ENCODE data around the gene TWNK.

The TWNK gene

DNA sequence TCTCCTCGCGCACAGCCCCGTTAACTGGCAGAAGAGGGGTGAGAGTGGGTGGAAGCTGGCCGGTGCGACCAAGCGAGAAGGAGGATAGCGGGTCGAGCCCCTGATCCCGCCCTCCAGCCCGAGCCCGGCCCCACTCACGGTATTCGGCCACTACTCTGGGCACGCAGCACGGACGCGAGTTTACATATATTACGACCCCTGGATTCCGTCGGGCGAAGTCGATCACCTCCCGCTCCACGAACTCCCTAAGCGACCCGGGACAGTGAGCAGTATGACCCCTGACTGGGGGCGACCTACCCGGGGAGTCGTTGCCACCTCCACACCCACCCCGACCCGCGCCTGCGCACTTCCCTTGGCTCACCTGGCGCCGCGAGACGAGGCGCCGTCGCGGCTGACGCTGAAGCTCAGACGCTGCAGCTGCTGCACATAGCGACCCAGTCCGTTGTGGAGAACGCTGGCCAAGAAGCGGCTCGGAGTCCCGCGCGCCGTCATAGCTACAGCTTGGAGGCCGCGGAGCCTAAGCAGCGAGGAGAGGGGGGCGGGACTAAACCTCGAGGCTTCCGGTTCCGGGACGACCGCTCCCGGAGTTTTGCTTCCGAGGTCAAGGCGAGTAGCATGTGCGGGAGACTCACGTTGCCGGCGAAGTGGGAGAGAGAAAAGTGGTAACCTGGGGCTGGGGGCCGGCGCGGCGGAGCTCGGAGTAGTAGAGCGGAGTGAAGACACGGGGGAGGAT is at the start of gene TWNK, which contains the start of gene MRPL43:
Gene TWNK, plus strand, starts transcription at position 592 of the 733 bp plus-strand sequence. CDS start 668 bp downstream, outside the sequence.
Gene MRPL43, minus strand, starts transcription at position 546 of the 733 bp plus-strand sequence. Its CDS starts 54 bp downstream, at position 492.
- peak; percentile 89 for FAIRE-seq
- peak; percentile 78 for DNase-seq (ENCODE audit: extremely low spot score, insufficient read length, low read depth)

DNA sequence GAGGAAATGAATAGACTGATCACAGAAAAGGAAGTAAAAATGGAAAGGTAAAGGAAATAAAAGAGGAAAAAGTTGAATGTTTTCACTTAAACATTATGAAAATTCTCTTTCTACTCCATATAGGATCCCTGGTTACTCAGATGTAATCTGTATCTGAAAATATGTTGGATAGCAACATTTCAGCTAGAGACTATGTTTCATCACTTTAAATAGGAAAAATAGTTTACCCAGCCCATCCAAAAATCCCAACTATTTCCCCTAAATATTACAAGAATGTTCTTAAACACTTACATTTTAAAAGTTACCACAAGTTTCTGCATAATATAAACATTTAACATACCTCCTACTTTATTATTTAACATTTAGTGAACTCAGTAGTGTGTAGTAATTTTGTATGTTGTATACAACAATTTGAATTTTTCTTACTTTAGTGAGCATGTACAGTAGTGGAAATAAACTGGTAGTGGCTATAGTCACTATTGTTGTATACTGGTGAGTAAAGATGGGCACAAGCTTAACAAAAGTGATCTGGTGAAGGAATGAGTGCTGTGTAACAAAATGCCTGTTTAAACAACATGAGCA is 47.5 kb upstream of the TWNK start:
- DNase-seq (ENCODE audit: extremely low spot score, insufficient read length, low read depth), result no peak
- FAIRE-seq, result no peak

DNA sequence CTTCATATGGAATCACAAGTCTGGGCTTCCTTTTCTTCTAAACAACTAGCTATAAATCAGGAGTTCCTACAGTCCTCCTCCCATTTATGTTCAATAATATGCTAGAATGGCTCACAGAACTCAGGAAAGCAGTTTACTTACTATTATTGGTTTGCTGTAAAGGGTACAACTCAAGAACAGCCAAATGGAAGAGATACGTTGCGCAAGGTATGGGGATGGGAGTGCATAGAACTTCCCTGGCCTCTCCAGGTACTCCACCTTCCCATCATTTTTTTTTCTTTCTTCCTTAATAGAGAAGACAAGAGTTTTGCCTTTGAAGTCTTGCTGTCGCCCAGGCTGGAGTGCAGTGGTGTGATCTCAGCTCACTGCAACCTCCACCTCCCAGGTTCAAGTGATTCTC is 45.1 kb upstream of the TWNK start:
- FAIRE-seq (no peak), DNase-seq (ENCODE audit: extremely low spot score, insufficient read length, low read depth) (no peak)

DNA sequence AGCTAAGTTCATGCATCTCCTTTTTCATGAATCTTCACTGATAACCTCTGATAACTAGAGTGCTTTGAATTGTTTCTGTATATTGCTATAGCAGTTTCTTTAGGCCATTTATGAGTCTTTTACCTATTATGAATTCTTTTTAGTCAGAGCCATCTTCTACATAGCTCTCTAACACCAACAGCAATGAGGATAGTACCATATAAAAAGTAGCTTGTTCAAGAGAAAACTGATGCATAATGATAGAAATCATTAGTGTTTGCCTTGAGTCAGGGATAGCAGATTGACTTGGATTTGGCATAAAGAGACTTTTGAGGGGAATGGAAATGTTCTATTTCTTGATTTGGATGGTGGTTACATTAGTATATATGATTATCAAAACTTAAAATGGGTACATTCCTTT is 43.8 kb upstream of the TWNK start:
- DNase-seq (ENCODE audit: extremely low spot score, insufficient read length, low read depth) (no peak), FAIRE-seq (no peak)

DNA sequence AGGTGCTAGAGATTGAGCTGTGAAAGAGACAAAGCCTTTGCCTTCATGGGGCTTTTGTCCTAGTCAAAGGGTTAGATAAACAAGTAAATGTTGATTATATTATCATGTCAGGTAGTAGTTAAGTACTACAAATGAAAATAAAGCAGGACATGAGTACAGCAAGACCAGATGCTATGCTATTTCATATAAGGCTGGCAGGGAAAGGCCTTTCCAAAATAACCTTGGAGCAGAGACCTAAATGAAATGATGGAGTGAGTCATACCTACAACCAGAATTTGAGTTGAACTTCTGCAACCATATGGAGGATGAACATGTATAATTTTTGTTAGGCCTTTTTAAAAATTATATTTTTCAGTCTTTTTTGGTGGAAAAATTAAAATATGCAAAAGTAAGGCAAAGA is 41.6 kb upstream of the TWNK start:
- no peak for FAIRE-seq
- DNase-seq (ENCODE audit: extremely low spot score, insufficient read length, low read depth), result no peak

DNA sequence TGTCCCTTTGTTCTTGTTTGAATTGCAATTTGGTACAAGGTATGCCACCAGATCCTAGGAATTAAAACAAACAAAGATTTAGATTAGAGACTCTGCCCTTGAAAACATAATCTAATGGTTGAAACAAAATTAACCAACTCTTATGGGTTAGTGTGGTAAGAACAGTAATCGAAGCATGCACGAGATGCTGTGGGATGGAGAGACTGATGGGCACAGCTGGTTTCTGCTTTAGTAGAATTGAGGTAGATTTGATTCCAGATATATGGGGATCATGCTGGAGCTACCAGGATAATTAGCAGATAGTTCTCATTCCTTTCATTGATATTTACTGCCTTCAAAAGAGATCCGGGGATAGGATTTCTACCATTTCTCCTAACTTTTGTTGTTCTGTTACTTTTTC is 38.4 kb upstream of the TWNK start:
- no peak for FAIRE-seq
- DNase-seq (ENCODE audit: extremely low spot score, insufficient read length, low read depth), result no peak

DNA sequence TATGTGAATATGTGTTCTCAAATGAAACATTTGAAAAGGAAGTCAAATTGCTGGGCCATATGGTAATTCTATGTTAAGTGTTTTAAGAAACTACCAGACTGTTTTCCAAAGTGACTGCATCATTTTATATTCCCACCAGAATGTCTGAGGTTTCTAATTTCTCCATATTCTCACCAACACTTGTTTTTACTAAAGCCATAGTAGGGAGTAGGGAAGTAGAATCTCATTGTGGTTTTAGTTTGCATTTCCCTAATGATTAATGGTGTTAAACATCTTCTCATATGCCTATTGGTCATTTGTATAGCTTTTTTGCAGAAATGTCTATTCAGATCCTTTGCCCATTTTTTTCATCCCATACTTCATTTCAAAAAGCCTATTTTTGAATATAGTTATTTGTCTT is 27.1 kb upstream of the TWNK start:
- FAIRE-seq, result no peak

DNA sequence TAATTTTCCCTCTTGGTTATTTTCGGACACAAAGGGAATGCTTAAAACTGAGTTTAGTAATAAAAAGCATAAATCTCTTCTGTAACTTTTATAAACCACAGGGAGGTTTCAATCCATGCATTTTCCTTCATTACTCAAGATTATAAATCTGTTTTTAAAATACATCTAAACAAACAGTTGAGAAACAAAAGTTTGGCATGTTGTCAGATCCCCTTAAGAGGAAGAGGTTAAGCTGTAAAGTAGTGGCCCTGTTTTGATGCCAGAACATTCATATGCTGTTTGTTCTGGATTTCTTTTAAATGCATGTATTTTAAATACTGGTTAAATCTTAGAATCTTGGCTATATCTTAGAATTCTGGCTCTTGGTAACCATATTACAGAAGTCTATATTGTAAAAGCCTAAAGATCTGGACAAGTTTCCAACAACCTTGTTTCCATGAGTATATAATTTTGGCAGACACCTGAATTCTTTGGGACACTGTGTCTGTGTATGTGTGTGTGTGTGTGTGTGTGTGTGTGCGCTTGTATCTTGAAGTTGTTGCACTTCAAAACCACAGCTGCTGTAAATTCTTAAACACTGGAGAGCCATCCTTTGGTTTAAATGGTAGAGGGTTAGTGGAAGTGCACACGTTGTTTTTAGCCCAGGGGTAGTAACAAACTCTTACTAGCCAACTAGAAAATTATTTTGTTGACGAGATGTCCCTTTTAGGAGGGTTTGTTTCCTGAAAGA is 24.8 kb upstream of the TWNK start:
- FAIRE-seq, result no peak
- DNase-seq (ENCODE audit: extremely low spot score, insufficient read length, low read depth), result no peak

More for the DNA sequence above, 27.1 kb upstream of the TWNK start:
- DNase-seq (ENCODE audit: extremely low spot score, insufficient read length, low read depth), result no peak

DNA sequence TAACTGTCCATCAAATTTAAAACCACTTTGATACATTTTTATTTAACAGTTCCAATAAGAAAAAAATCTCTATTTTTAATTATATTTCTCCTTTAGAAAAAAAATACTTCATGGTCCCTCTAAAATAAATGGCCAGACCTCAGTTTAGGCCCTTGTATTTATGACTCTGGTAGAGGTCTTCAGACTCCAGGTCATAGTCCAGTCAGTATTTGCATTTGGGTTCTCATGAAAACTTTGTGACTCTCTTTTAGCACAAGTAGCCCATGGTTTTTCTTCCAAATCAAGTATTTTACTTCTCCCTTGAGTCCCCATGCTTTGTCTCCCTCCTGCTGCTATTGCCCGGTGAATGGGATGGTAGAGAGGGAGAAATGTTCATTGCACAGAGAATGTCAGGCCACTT is 23.5 kb upstream of the TWNK start:
- FAIRE-seq (no peak), DNase-seq (ENCODE audit: extremely low spot score, insufficient read length, low read depth) (no peak)

DNA sequence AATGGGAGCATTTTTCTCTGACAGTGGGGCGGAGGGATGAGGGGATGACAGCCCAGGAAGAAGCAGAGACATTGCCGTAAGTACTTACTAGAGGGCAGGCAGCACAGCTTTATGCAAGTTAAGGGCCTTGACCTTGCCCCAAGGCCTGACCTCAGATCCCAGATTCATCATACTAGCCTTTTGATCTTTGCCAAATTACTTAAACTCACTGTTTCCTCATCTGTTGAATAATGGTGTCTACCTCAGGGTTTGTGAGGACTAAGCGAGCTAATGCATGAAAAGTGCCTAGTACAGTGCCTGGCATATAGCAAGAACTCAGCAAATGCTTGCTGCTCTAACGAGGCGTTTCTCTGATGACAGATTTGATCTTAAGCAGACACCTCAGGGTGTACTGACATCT is 21.5 kb upstream of the TWNK start:
- FAIRE-seq (no peak), DNase-seq (ENCODE audit: extremely low spot score, insufficient read length, low read depth) (no peak)

DNA sequence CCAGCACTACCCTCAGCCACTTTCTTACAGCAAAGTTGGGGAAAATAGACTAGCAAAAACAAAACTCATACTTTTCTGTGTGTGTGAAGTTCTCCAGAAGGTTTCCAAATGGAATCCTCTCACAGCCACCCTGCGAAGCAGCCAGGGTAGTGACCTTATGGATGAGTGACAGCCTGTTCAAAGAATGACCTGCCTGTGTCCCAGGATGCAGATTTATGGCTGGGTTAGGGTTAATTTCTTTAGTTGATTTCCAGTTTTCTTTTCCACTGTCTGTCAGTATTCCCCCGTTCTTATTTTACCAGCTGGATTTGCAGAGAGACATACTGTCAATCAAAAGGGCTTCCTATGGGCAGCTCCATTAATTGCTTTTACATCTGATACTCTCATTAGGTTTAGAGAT is 20.5 kb upstream of the TWNK start:
- FAIRE-seq (no peak), DNase-seq (ENCODE audit: extremely low spot score, insufficient read length, low read depth) (no peak)

DNA sequence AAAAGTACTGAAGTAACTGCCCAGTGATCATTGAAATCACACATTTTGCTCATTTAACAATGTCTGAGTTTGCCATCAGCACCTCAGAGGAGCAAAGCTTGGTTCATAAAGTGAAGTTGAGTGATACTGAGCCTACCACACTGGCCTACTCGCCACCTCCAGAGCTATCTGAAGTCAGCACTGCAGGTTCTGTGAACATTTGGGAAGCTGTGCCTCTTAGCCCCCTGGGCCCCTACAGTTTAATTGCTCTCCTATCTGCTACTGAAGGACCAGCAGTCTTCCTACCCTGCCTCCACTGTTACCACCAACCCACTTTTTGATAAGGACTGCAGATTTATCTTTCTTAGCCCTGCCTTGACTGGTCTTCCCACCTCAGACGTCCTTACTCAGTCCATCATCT is 20.0 kb upstream of the TWNK start:
- no peak for FAIRE-seq

DNA sequence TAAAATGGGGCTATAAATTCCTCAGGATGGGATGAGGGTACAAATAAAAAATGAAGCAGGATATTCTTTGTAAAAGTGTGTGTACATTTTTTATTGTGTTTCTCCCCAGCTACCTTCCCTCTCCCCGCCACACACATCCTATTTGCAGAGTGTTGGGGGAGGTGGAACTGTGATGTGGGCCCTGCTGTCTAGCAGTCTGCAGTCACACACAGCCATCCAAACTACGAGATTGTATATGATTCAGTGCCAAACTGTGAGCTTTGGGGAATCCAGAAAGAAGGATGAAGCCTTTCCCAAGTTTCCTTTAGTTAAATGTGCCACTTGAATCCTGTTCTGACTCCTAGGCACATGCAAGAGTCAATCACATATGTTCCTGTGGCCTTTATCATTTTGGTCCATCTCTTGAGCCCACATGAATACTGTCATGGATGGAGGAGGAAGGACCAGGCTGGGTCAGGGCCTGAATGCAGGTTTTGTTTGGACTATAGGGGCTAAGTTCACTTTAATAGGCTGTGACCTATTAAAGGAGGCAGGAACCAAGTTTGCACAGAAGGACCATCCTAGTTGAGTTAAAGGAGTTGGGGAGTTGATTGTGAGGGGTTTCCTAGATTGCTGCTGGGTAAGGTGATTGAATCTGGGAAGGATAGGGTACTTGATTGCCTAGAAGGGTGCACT is 19.1 kb upstream of the TWNK start:
- DNase-seq (ENCODE audit: extremely low spot score, insufficient read length, low read depth), result no peak
- FAIRE-seq, result no peak

More for the DNA sequence above, 20.0 kb upstream of the TWNK start:
- DNase-seq (ENCODE audit: extremely low spot score, insufficient read length, low read depth), result no peak

DNA sequence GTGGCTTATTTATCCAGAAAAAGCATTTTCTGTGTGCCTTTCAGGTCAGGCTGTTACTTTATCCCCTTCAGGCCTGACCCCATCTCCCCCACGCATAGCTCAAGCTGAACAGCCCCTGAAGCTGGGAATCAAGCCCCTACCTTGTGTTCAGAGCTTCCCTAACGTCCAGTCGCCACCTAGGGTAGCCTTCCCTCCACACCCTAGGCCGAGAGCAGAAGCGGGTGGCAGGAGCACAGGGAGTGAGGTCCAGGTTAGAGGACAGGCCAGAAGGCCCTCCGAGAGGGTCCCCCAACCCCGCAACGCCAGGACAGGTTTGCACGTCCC is 18.5 kb upstream of the TWNK start:
- no peak for FAIRE-seq
- DNase-seq (ENCODE audit: extremely low spot score, insufficient read length, low read depth), result no peak

DNA sequence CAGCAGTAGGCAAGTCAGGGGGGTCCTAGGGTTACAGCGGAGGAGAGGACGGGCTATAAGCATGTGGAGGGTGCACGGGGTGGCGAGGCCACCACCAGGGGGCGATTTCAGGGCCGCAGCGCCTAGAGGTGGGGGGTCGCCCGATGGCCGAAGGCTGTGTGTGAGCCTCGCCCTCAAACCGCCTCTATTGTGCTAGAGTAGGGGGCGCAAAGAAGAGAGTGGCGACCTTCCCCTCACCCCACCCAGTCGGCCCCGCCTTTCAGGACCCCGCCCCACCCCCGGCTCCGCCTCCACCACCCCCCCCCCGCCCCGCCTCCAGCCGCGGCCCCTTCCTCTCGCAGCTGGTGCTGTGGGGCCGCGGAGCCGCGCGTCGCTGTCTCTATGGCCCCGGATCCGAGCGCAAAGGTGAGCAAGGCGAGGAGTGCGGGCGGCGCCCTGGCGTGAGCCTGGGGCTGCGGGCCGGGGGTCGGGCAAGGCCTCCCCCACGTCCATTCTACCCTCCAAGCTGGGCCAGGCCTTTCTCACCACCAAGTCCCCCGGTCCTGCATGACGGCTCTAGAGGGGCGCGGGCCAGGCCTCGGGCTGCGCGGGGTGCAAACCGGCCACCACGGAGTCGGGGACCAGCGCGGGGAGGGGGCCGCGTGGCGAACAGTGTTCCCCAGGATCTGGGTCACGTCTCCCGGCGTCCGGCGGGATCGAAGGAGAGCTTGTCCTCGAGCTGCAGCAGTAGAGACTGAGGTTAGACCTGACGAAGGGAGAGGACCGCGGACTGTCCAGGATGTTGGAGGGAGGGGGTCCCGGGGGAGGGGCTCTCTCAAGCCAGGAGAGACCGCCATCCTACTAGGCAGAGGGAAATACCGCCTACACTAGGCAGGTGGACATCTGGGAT is 17.9 kb upstream of the TWNK start, which contains the start of gene SEMA4G:
Gene SEMA4G, plus strand, starts transcription at position 318 of the 889 bp plus-strand sequence. CDS start 3,409 bp downstream, outside the sequence.
- DNase-seq (ENCODE audit: extremely low spot score, insufficient read length, low read depth) (peak; percentile 32), FAIRE-seq (no peak)

DNA sequence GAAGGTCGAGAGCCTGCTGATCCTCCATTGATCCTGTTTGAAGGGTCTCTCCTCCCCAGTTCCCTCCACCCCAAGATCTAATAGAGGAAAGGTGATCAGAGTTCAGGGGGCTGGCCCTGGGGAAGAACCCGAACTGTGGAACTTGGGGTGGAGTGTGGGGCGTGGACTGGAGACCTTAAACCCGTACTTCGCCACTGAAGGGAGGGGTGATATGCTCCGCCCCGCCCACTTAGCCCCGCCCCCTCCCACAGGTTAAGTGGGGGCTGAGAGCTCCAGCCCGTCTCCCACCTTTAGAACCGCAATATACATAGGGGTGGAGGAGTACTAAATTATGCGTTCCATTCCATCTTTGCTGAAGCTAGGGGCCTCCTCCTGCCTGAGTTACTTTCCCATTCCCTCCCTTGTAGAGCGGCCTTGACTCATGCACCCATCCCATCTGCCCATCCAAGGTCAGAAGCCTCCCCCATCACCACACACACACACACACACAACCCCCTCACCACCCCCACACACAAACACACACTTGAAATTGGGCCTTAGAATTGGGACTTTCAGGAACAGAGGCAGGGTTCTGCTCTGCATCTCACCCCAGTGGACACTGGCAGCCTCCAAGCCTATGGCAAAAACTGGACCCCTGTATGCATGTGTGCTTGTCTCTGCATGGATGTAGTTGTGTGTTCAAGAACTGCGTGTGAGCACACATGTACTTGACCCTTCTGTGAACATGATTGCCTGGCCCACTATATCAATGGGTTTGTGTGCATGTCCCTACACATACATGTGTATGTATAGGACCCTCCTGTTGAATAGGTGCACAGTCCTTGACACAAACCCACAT is 17.0 kb upstream of the TWNK start:
- DNase-seq (ENCODE audit: extremely low spot score, insufficient read length, low read depth), result no peak
- no peak for FAIRE-seq

DNA sequence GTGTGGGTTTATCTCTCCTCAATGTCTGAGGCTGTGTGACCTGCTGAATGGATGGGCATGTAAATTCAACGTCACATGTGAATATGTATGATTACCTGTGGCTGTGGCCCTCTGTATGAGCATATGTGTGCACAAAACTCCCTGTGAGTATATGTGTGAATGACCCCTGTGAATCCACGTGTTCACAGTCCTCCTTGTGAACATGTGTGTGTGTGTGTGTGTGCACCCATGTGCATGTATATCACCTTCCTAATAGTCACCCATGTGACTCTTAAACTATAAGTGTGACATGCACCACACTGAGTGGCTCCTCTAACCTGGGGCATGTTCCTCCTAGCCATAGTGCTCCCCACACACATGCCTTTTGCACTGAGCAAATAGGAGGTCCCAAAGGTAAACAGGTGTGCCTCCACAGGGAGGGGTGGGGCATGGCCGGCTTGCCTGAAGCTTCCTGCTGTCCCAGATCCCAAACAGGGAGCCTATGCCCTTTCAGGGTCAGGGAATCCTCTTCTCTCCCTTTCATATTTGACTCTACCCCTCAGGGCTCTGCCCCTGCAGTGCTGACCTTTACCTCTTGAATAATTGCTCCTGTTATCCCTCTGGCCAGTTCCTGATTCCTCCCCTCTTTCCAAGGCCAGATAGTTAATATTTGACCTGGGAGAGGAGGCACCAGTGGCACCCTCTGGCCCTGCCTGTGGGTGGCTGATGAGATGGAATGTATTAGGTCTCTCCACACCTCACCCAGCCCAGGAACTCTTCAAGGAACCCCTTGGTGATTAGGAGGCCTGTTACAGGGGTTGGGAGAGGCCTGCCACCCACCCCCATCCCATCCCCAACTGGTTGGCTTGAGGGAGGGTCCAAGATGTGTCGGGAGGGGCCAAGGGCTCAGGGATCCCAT is 16.2 kb upstream of the TWNK start:
- DNase-seq (ENCODE audit: extremely low spot score, insufficient read length, low read depth), result no peak
- FAIRE-seq, result no peak

All from GM18507 (cell line).